T-helper 1 cell treated with Interleukin-12 subunit alpha and Interleukin-12 subunit beta and Interleukin-4 antibody, amounts not matched to agents 30 μg/mL and 1 μg/mL, for 36 hours (primary cell): Measurements from ENCODE around the gene PRR3.
"Not testable (repeated sequence)": the region's sequence is repeated elsewhere in the genome, so short reads cannot be mapped to it uniquely, and the experiment has no call there.

ENCODE experiments used
- H3K27ac Mint-ChIP-seq: one replicate; pipeline ENCODE4 v1.8.0; 2021; ENCODE audit warnings: mild to moderate bottlenecking, mixed read lengths
- H3K27me3 Mint-ChIP-seq: one replicate; pipeline ENCODE4 v1.8.0; 2021; ENCODE audit warnings: low read depth, mixed read lengths
- H3K36me3 Mint-ChIP-seq: one replicate; pipeline ENCODE4 v1.8.0; 2021; ENCODE audit warnings: low read depth, mixed read lengths
- H3K4me1 Mint-ChIP-seq: one replicate; pipeline ENCODE4 v1.8.0; 2021; ENCODE audit warnings: low read depth, mixed read lengths
- H3K4me3 Mint-ChIP-seq: one replicate; pipeline ENCODE4 v1.8.0; 2021; ENCODE audit warnings: mild to moderate bottlenecking, moderate library complexity, mixed read lengths
- H3K9me3 Mint-ChIP-seq: one replicate; pipeline ENCODE4 v1.8.0; 2021; ENCODE audit warnings: mixed read lengths

The PRR3 gene

GRCh38 chr6:30521082-30521481, 36.0 kb upstream of the PRR3 start:
- H3K4me1 Mint-ChIP-seq: peaks cover 19% of the 10 kb centered on the region
- H3K27me3 Mint-ChIP-seq, H3K27ac Mint-ChIP-seq, H3K4me3 Mint-ChIP-seq: not testable (repeated sequence)
- peaks cover 26% of the 10 kb centered on the region for H3K36me3 Mint-ChIP-seq
- H3K9me3 Mint-ChIP-seq: peaks cover 21% of the 10 kb centered on the region

GRCh38 chr6:30521952-30522351, 35.1 kb upstream of the PRR3 start:
- H3K27me3 Mint-ChIP-seq, H3K4me3 Mint-ChIP-seq, H3K27ac Mint-ChIP-seq: not testable (repeated sequence)
- Mint-ChIP-seq H3K36me3 (peaks cover 29% of the 10 kb centered on the region), H3K4me1 (peaks cover 15% of the 10 kb centered on the region), H3K9me3 (peaks cover 21% of the 10 kb centered on the region)

- Mint-ChIP-seq H3K9me3 (peaks cover 13% of the 10 kb centered on the region), H3K36me3 (peaks cover 16% of the 10 kb centered on the region), H3K4me1 (peaks cover 28% of the 10 kb centered on the region)
- not testable (repeated sequence) for H3K27me3 Mint-ChIP-seq, H3K4me3 Mint-ChIP-seq, H3K27ac Mint-ChIP-seq
Measured at GRCh38 chr6:30526444-30526843, 30.7 kb upstream of the PRR3 start.

GRCh38 chr6:30529349-30529875, 27.7 kb upstream of the PRR3 start:
- H3K9me3 Mint-ChIP-seq, H3K36me3 Mint-ChIP-seq, H3K27me3 Mint-ChIP-seq: not testable (repeated sequence)
- peak overlapping the region; percentile 89 for H3K27ac Mint-ChIP-seq
- H3K4me3 Mint-ChIP-seq: peak overlapping the region; percentile 56
- peaks cover 40% of the 10 kb centered on the region for H3K4me1 Mint-ChIP-seq

- Mint-ChIP-seq H3K36me3 (peaks cover 7% of the 10 kb centered on the region), H3K4me1 (peaks cover 40% of the 10 kb centered on the region), H3K9me3 (peaks cover 1% of the 10 kb centered on the region), H3K4me3 (no peak overlapping the region), H3K27me3 (no peaks in the 10 kb centered on the region), H3K27ac (peak overlapping the region; percentile 89)
Measured at GRCh38 chr6:30530014-30530413, 27.1 kb upstream of the PRR3 start.

GRCh38 chr6:30533460-30534294, 23.4 kb upstream of the PRR3 start:
- no peaks in the 10 kb centered on the region for H3K9me3 Mint-ChIP-seq
- H3K4me1 Mint-ChIP-seq: peaks cover 33% of the 10 kb centered on the region
- peak overlapping the region; percentile 40 for H3K4me3 Mint-ChIP-seq
- peak overlapping the region; percentile 67 for H3K27ac Mint-ChIP-seq
- H3K36me3 Mint-ChIP-seq: peaks cover 2% of the 10 kb centered on the region
- no peaks in the 10 kb centered on the region for H3K27me3 Mint-ChIP-seq

- Mint-ChIP-seq H3K9me3 (no peaks in the 10 kb centered on the region), H3K4me1 (peaks cover 20% of the 10 kb centered on the region), H3K4me3 (no peak overlapping the region), H3K27me3 (no peaks in the 10 kb centered on the region), H3K36me3 (no peaks in the 10 kb centered on the region), H3K27ac (no peak overlapping the region)
Measured at GRCh38 chr6:30537931-30538330, 19.2 kb upstream of the PRR3 start.

- Mint-ChIP-seq H3K4me1 (peaks cover 28% of the 10 kb centered on the region), H3K27ac (peak overlapping the region; percentile 78), H3K4me3 (peak overlapping the region; percentile 83), H3K9me3 (no peaks in the 10 kb centered on the region), H3K36me3 (peaks cover 11% of the 10 kb centered on the region), H3K27me3 (no peaks in the 10 kb centered on the region)
Measured at GRCh38 chr6:30541515-30542403, 15.3 kb upstream of the PRR3 start.

GRCh38 chr6:30542404-30542725, 14.7 kb upstream of the PRR3 start:
- Mint-ChIP-seq H3K9me3 (no peaks in the 10 kb centered on the region), H3K36me3 (peaks cover 12% of the 10 kb centered on the region)

GRCh38 chr6:30542915-30543314, 14.2 kb upstream of the PRR3 start:
- H3K4me3 Mint-ChIP-seq: peak overlapping the region; percentile 83
- H3K9me3 Mint-ChIP-seq: no peaks in the 10 kb centered on the region
- peaks cover 28% of the 10 kb centered on the region for H3K4me1 Mint-ChIP-seq
- no peak overlapping the region for H3K27ac Mint-ChIP-seq
- no peaks in the 10 kb centered on the region for H3K27me3 Mint-ChIP-seq
- peaks cover 12% of the 10 kb centered on the region for H3K36me3 Mint-ChIP-seq

More at GRCh38 chr6:30542404-30542725, 14.7 kb upstream of the PRR3 start:
- Mint-ChIP-seq H3K27me3 (no peaks in the 10 kb centered on the region), H3K4me1 (peaks cover 28% of the 10 kb centered on the region), H3K27ac (peak overlapping the region; percentile 78), H3K4me3 (peak overlapping the region; percentile 83)

- H3K27ac Mint-ChIP-seq: no peak overlapping the region
- no peak overlapping the region for H3K4me3 Mint-ChIP-seq
- H3K27me3 Mint-ChIP-seq: no peaks in the 10 kb centered on the region
- H3K36me3 Mint-ChIP-seq: peaks cover 20% of the 10 kb centered on the region
- no peaks in the 10 kb centered on the region for H3K9me3 Mint-ChIP-seq
- peaks cover 28% of the 10 kb centered on the region for H3K4me1 Mint-ChIP-seq
Measured at GRCh38 chr6:30543821-30544220, 13.3 kb upstream of the PRR3 start.

GRCh38 chr6:30544666-30545272, 12.3 kb upstream of the PRR3 start:
- no peaks in the 10 kb centered on the region for H3K9me3 Mint-ChIP-seq
- H3K36me3 Mint-ChIP-seq: peaks cover 27% of the 10 kb centered on the region
- H3K4me1 Mint-ChIP-seq: peaks cover 28% of the 10 kb centered on the region
- H3K27me3 Mint-ChIP-seq: no peaks in the 10 kb centered on the region
- H3K27ac Mint-ChIP-seq: no peak overlapping the region
- no peak overlapping the region for H3K4me3 Mint-ChIP-seq

GRCh38 chr6:30547454-30547853, 9.6 kb upstream of the PRR3 start:
- H3K36me3 Mint-ChIP-seq: peaks cover 49% of the 10 kb centered on the region
- no peaks in the 10 kb centered on the region for H3K27me3 Mint-ChIP-seq
- peaks cover 19% of the 10 kb centered on the region for H3K4me1 Mint-ChIP-seq
- H3K9me3 Mint-ChIP-seq: no peaks in the 10 kb centered on the region
- no peak overlapping the region for H3K4me3 Mint-ChIP-seq
- H3K27ac Mint-ChIP-seq: no peak overlapping the region

GRCh38 chr6:30548375-30548774, 8.7 kb upstream of the PRR3 start:
- Mint-ChIP-seq H3K4me3 (no peak overlapping the region), H3K36me3 (peaks cover 56% of the 10 kb centered on the region), H3K4me1 (peaks cover 14% of the 10 kb centered on the region), H3K27me3 (no peaks in the 10 kb centered on the region), H3K9me3 (no peaks in the 10 kb centered on the region), H3K27ac (no peak overlapping the region)
